ENCODE measurements around the gene NFIX. TPM values are rescaled to one million over a fixed set of nuclear protein-coding genes. Genes with fewer than 3 reads are reported as not detected.

NFIX gene
- total RNA-seq = 1.7 TPM in 1 of 2 replicates, not detected in the other

GRCh38 chr19:12994701-12995595, at the start of gene NFIX:
TSS of gene NFIX (plus strand) at chr19:12995475. CDS start at chr19:12995838, 363 bp downstream.
- TF ChIP-seq, protein P1, sequence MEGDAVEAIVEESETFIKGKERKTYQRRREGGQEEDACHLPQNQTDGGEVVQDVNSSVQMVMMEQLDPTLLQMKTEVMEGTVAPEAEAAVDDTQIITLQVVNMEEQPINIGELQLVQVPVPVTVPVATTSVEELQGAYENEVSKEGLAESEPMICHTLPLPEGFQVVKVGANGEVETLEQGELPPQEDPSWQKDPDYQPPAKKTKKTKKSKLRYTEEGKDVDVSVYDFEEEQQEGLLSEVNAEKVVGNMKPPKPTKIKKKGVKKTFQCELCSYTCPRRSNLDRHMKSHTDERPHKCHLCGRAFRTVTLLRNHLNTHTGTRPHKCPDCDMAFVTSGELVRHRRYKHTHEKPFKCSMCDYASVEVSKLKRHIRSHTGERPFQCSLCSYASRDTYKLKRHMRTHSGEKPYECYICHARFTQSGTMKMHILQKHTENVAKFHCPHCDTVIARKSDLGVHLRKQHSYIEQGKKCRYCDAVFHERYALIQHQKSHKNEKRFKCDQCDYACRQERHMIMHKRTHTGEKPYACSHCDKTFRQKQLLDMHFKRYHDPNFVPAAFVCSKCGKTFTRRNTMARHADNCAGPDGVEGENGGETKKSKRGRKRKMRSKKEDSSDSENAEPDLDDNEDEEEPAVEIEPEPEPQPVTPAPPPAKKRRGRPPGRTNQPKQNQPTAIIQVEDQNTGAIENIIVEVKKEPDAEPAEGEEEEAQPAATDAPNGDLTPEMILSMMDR (conservative IDR thresholded peaks at IDR 0.05; ENCODE audit: low read depth, low read length) = no peak
- DNase-seq (ENCODE audit: low read depth) = no peak

GRCh38 chr19:12945479-12946091, 49.7 kb upstream of the NFIX start, which contains the start of gene RAD23A:
TSS of gene RAD23A (plus strand) at chr19:12945862. CDS start at chr19:12945949, 87 bp downstream.
- peak within 1 kb of the TSS; percentile 81 for H3K4me3 ChIP-seq (ENCODE audit: low read depth, low read length)
- TF ChIP-seq, protein P1 (conservative IDR thresholded peaks at IDR 0.05; ENCODE audit: low read depth, low read length) = no peak
- DNase-seq (ENCODE audit: low read depth) = peak; percentile 64

More at GRCh38 chr19:12994701-12995595, at the start of gene NFIX:
- H3K4me3 ChIP-seq (ENCODE audit: low read depth, low read length) = peak within 1 kb of the TSS; percentile 69

DNA sequence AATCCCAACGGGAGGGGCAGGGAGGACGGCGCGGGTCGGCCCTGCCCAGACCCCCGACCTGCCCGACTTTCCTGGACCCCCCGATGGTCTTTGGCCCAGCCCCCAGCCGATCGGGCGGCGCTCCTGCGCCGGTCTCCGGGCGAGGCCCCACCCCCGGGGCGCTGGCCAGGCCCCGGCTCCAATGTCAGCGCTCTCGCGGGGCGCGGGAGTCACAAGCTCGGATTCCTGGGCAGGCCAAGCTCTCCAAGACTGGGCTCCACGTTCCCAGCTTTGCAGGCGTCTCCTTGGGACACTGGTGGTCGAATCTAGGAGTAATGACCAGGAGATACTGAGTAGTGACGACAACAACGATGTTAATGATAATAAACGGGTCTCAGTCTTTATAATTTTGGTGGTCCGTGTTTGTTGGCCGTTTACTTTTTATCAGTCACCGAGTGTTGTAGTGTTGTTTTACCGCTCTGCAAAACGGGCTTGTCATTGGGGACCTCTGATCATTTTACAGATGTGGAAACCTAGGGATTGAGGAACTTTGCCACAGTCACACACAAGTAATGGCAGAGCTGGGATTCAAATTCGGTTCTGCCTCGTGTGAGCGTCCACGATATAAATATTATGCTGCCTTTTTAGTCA, 49.1 kb upstream of the NFIX start:
- TF ChIP-seq, protein P1 (conservative IDR thresholded peaks at IDR 0.05; ENCODE audit: low read depth, low read length) = no peak
- H3K4me3 ChIP-seq (ENCODE audit: low read depth, low read length) = peak overlapping the region; percentile 81
- DNase-seq (ENCODE audit: low read depth) = no peak

GRCh38 chr19:12946731-12947496, 48.4 kb upstream of the NFIX start:
- DNase-seq (ENCODE audit: low read depth) = no peak
- peak overlapping the region; percentile 81 for H3K4me3 ChIP-seq (ENCODE audit: low read depth, low read length)
- TF ChIP-seq, protein P1 (conservative IDR thresholded peaks at IDR 0.05; ENCODE audit: low read depth, low read length) = no peak

- DNase-seq (ENCODE audit: low read depth) = no peak
- no peak overlapping the region for H3K4me3 ChIP-seq (ENCODE audit: low read depth, low read length)
- TF ChIP-seq, protein P1 (conservative IDR thresholded peaks at IDR 0.05; ENCODE audit: low read depth, low read length) = no peak
These were observed 47.3 kb upstream of the NFIX start for GRCh38 chr19:12947702-12948611.
